HFF-Myc (cell line): ENCODE measurements around the gene ADIPOR2.

Experiments
- DNase-seq: peaks from one replicate; pipeline ENCODE4 v3.0.0-alpha.2; 2011; ENCODE audit warnings: low read depth; ENCODE audit errors: extremely low read depth
- H3K4me3 ChIP-seq: replicated peaks from 2 replicates; pipeline ENCODE4 v1.5.1; 2011; ENCODE audit warnings: low read depth, mild to moderate bottlenecking, control low read depth, low read length
- TF ChIP-seq, protein P1 (sequence below): IDR thresholded peaks from 2 replicates; pipeline ENCODE4 v1.5.1; 2012; ENCODE audit warnings: mild to moderate bottlenecking, low read depth, low read length, control low read depth; ENCODE audit errors: missing control alignments

The ADIPOR2 gene

DNA sequence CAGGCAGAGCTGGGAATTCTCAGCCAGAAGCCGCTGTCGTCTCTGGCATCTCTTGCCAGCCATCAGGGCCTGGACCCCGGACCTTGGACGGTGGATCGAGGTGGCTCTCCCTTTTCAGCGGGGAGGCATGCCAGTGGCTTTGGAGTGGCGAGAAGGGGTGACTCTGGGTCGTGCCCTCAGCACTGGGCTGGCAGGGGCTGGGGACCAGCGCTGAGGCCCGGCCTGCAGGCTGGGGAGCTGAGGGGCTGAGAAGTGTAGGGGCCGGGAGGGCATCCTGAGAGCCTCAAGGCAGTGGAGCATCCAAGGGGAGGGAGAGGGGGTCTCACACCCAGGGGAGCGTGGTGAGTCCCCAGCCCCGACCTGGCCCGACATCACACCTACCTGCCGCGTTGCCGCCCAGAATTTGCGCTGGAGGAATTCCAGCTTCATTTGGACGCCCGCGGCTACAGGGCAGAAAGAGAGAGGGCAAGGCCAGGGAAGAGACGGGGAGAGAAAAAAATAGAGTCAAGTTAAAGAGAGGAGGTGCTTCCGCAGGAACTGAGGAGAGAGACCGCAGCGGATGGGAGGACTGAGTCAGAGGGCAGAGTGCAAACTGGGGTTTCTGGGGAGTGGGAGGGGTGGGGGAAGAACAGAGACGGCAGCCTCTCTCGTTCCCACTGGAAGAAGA lies 120.5 kb downstream of the ADIPOR2 start:
- no peak overlapping the region for H3K4me3 ChIP-seq
- no peak for DNase-seq
- TF ChIP-seq, protein P1, sequence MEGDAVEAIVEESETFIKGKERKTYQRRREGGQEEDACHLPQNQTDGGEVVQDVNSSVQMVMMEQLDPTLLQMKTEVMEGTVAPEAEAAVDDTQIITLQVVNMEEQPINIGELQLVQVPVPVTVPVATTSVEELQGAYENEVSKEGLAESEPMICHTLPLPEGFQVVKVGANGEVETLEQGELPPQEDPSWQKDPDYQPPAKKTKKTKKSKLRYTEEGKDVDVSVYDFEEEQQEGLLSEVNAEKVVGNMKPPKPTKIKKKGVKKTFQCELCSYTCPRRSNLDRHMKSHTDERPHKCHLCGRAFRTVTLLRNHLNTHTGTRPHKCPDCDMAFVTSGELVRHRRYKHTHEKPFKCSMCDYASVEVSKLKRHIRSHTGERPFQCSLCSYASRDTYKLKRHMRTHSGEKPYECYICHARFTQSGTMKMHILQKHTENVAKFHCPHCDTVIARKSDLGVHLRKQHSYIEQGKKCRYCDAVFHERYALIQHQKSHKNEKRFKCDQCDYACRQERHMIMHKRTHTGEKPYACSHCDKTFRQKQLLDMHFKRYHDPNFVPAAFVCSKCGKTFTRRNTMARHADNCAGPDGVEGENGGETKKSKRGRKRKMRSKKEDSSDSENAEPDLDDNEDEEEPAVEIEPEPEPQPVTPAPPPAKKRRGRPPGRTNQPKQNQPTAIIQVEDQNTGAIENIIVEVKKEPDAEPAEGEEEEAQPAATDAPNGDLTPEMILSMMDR, result no peak

DNA sequence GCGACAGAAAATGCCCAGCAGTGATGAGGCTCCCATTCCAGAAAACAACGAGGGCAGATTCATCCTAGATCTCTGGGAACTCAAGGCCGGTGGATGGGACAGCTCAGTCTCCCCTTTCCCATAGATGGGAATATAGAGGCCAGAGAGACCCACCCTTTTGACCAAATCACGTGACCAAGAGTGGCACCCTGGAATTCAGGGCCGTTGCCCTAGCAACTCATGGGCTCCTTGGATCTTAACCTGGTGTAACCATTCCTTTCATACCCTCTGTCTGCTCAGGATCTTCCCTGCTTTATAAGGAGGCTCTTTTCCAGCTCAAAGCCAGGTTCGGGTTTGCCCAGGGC lies 121.0 kb downstream of the ADIPOR2 start:
- no peak overlapping the region for H3K4me3 ChIP-seq
- TF ChIP-seq, protein P1, result no peak
- DNase-seq, result no peak

GRCh38 chr12:1812650-1813302 lies 121.9 kb downstream of the ADIPOR2 start:
- no peak overlapping the region for H3K4me3 ChIP-seq
- TF ChIP-seq, protein P1, result no peak
- no peak for DNase-seq

- DNase-seq, result no peak
- TF ChIP-seq, protein P1, result no peak
- H3K4me3 ChIP-seq, result no peak overlapping the region
These were observed 123.4 kb downstream of the ADIPOR2 start for GRCh38 chr12:1814266-1814665.

GRCh38 chr12:1815108-1815507 lies 124.2 kb downstream of the ADIPOR2 start:
- DNase-seq, result no peak
- TF ChIP-seq, protein P1, result no peak
- no peak overlapping the region for H3K4me3 ChIP-seq

- H3K4me3 ChIP-seq, result no peak overlapping the region
- TF ChIP-seq, protein P1, result no peak
- DNase-seq, result no peak
These were observed 125.2 kb downstream of the ADIPOR2 start for GRCh38 chr12:1815814-1816729.
